ENCODE measurements around the gene CEP85L. TPM values are rescaled to one million over a fixed set of nuclear protein-coding genes. Genes with fewer than 3 reads are reported as not detected.

Gene CEP85L
- total RNA-seq, 4 donors from 2014 or later = 10.9 to 22.6 (median 16.7) TPM

DNA sequence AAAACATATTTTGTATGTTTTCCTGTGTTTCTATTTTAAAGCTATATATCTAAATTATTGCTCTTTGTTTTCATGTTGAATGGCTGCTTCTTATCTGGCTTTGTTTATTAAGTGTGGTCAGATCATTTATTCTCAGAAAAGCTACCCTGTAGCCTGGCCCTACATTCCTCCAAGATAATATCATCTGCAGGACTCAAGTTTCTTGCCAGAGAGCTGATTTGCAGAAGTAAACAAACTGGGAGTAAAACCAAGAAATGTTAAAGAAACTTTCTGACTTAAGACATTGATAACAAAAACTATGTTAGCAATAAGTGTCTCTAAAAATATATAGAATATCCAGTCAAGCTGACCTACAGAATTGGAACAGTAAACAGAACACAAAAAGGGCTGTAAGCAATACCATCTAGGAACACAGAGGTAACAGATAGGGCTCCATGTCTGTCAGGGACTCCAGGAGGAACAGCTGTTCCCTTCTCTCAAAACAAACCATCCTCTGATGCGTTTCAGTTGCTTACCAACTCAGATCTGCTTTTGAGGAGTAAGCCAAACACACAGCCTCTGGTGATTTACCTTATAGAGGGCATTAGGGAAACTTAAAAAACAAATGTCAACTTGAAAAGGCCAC lies 17.5 kb upstream of the CEP85L start:
- no peaks in the 10 kb centered on the region for H3K36me3 ChIP-seq
- H3K4me1 ChIP-seq = no peaks in the 10 kb centered on the region
- H3K27ac ChIP-seq = no peak overlapping the region
- H3K4me3 ChIP-seq = no peak overlapping the region
- 40 to 45% methylated on average over 1 of the region's 1 CpG for WGBS, 2 donors (ENCODE audit: low coverage in 1 of 2)
- TF ChIP-seq POLR2AphosphoS5 (IDR thresholded peaks at IDR 0.05) = no peak
- TF ChIP-seq POLR2A (IDR thresholded peaks at IDR 0.05) = no peak
- no peak for TF ChIP-seq EP300 (IDR thresholded peaks at IDR 0.05)
- TF ChIP-seq, protein P1, sequence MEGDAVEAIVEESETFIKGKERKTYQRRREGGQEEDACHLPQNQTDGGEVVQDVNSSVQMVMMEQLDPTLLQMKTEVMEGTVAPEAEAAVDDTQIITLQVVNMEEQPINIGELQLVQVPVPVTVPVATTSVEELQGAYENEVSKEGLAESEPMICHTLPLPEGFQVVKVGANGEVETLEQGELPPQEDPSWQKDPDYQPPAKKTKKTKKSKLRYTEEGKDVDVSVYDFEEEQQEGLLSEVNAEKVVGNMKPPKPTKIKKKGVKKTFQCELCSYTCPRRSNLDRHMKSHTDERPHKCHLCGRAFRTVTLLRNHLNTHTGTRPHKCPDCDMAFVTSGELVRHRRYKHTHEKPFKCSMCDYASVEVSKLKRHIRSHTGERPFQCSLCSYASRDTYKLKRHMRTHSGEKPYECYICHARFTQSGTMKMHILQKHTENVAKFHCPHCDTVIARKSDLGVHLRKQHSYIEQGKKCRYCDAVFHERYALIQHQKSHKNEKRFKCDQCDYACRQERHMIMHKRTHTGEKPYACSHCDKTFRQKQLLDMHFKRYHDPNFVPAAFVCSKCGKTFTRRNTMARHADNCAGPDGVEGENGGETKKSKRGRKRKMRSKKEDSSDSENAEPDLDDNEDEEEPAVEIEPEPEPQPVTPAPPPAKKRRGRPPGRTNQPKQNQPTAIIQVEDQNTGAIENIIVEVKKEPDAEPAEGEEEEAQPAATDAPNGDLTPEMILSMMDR (IDR thresholded peaks at IDR 0.05) = no peak
- no peaks in the 10 kb centered on the region for H3K9me3 ChIP-seq
- H3K27me3 ChIP-seq = no peaks in the 10 kb centered on the region
- ATAC-seq = no peak

DNA sequence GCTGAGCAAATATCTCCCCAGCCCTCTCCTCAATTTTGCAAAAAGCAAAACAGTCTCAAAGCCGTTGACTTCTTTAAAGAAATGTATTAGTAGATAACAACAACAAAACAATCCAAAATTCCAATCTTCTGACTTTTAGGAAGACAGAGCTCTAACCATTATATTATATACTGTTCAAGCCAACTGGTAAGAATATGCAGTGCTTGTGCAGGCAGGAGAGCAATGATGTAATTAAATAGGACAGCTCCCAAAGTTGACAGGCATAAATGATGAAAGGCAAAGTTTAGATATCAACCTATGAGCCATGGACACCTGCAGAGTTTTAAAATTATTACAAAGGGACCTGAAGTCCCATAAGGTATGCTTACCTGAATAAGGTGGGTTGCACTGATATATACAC lies 16.6 kb upstream of the CEP85L start:
- Histone ChIP-seq H3K27me3 (no peaks in the 10 kb centered on the region), H3K36me3 (no peaks in the 10 kb centered on the region), H3K4me1 (no peaks in the 10 kb centered on the region), H3K4me3 (no peak overlapping the region), H3K9me3 (no peaks in the 10 kb centered on the region), H3K27ac (no peak overlapping the region)
- no peak for ATAC-seq
- 50% methylated on average over 1 of the region's 1 CpG for WGBS, 2 donors (ENCODE audit: low coverage in 1 of 2)
- TF ChIP-seq, protein P1 (IDR thresholded peaks at IDR 0.05) = no peak
- no peak for TF ChIP-seq EP300 (IDR thresholded peaks at IDR 0.05)
- TF ChIP-seq POLR2AphosphoS5 (IDR thresholded peaks at IDR 0.05) = no peak
- TF ChIP-seq POLR2A (IDR thresholded peaks at IDR 0.05) = no peak

DNA sequence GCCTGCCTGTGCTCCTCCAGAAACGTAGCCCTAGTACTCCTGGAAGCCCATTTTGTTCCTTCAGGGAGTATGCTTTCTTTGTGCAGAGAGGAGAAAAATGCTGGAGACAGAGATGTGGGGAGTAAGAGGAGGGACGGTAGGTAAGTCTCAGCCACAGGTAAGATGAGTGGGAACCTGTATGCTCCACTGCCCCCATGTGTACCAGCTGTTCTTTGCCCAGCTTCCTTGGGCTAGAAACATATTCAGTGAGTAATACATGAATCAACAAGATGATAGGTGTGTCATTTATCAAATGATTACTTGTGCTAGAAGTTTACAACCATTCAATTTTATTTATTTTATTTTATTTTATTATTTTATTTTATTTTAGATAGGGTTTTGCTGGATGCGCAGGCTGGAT lies 13.6 kb upstream of the CEP85L start:
- Histone ChIP-seq H3K9me3 (no peaks in the 10 kb centered on the region), H3K36me3 (no peaks in the 10 kb centered on the region), H3K4me3 (no peak overlapping the region), H3K27me3 (no peaks in the 10 kb centered on the region), H3K4me1 (peaks cover 0 to 4% (median 0%) of the 10 kb centered on the region in 3 donors), H3K27ac (no peak overlapping the region)
- TF ChIP-seq POLR2AphosphoS5 (IDR thresholded peaks at IDR 0.05) = no peak
- TF ChIP-seq, protein P1 (IDR thresholded peaks at IDR 0.05) = no peak
- no peak for TF ChIP-seq EP300 (IDR thresholded peaks at IDR 0.05)
- no peak for TF ChIP-seq POLR2A (IDR thresholded peaks at IDR 0.05)
- ATAC-seq = no peak
- whole genome bisulfite sequencing, 2 donors (ENCODE audit: low coverage in 1 of 2) = 33 to 53% methylated on average over 3 of the region's 3 CpGs

DNA sequence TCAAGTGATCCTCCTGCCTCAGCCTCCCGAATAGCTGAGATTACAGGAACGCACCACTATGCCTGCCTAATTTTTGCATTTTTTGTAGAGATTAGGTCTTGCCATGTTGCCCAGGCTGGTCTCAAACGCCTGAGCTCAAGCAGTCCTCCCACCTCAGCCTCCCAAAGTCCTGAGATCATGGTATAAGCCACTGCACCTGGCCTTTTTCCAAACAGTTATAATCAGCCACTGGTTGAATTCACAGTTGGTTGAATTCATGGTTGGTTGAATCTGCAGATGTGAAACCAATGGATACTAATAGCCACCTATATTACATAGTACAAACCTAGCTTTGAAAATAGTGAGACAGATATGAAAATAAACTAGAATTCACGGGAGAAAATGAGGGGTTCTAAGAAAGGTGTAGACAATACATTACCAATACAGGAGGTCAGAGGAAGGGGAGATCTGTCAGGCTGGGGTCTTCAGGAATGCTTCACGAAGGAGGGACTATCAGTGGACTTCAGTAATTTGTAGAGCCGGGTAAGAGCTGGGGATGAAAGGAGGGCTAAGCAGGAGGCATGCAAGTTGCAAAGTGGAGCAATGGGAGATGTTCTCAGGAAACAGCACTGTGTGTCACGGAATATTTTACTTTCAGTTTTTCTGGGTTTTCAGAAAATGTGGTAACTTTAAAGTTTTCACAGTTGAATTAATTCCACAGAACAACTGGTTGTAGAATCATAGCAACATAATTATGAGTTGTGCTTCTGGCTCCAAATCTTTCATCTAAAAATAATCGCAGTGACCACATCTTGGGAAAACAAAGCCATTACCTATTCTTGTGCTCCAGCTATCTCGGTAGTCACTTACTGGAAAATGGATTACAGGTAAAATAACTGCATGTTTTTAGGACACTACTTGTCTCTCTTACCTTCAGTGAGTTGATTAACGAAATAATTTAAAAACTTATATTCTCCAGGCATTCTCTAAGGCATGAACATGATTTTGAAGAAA lies 12.9 kb upstream of the CEP85L start:
- ATAC-seq = no peak
- H3K27ac ChIP-seq = no peak overlapping the region

More for the DNA sequence above, 12.9 kb upstream of the CEP85L start:
- Histone ChIP-seq H3K4me3 (no peak overlapping the region), H3K4me1 (peaks cover 0 to 11% (median 0%) of the 10 kb centered on the region in 3 donors), H3K36me3 (no peaks in the 10 kb centered on the region), H3K9me3 (no peaks in the 10 kb centered on the region), H3K27me3 (no peaks in the 10 kb centered on the region)
- TF ChIP-seq, protein P1 (IDR thresholded peaks at IDR 0.05) = no peak
- TF ChIP-seq POLR2A (IDR thresholded peaks at IDR 0.05) (no peak), POLR2AphosphoS5 (IDR thresholded peaks at IDR 0.05) (no peak), EP300 (IDR thresholded peaks at IDR 0.05) (no peak)
- WGBS, 2 donors (ENCODE audit: low coverage in 1 of 2) = 73 to 78% methylated on average over 8 to 10 of the region's 10 CpGs

All from gastroesophageal sphincter (tissue), 4 donors.